Stimulated activated CD4-positive, alpha-beta T cell treated with anti-CD3 and anti-CD28 coated beads, Interleukin-12 subunit alpha, Interleukin-12 subunit beta, amount 100 ng/mL, for 4 hours (primary cell): ENCODE data around the gene BTBD1.
"Not testable (repeated sequence)": the region's sequence is repeated elsewhere in the genome, so short reads cannot be mapped to it uniquely, and the experiment has no call there.

Experiments
- DNase-seq: peaks from one replicate; pipeline ENCODE4 v3.0.0-alpha.2; 2020

The BTBD1 gene

GRCh38 chr15:83053151-83053550, 13.9 kb downstream of the BTBD1 start:
- DNase-seq: no peak

GRCh38 chr15:83046558-83047127, 20.4 kb downstream of the BTBD1 start:
- DNase-seq: no peak

GRCh38 chr15:83044156-83044555, 22.9 kb downstream of the BTBD1 start:
- no peak for DNase-seq

GRCh38 chr15:83039206-83039605, 27.8 kb downstream of the BTBD1 start:
- DNase-seq: no peak

GRCh38 chr15:83036253-83036652, 30.8 kb downstream of the BTBD1 start:
- DNase-seq: no peak

- not testable (repeated sequence) for DNase-seq
Observed at GRCh38 chr15:83031234-83031633, 35.8 kb downstream of the BTBD1 start.

DNA sequence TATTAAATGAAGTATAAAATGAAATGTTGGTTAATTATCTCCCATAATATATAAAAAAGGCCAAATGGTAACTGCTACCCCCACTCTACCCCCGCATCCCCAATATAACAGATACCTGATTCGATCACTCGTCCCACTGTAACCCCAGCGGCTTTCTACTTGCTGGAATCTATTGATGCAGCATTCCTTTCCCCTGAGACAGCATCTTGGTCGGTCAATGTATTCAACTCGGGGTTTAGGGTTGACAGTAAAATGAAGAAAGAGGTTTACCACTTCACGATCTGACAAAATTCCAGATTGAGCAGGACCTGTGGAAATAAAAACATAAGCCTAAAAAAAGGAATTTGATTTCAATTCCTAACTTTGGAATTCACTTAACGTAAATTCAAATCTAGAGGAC, 37.0 kb downstream of the BTBD1 start:
- no peak for DNase-seq

- no peak for DNase-seq
Observed at GRCh38 chr15:83018436-83018835, 48.6 kb downstream of the BTBD1 start.

- DNase-seq: no peak
Observed at GRCh38 chr15:83016906-83017305, 50.1 kb downstream of the BTBD1 start.

DNA sequence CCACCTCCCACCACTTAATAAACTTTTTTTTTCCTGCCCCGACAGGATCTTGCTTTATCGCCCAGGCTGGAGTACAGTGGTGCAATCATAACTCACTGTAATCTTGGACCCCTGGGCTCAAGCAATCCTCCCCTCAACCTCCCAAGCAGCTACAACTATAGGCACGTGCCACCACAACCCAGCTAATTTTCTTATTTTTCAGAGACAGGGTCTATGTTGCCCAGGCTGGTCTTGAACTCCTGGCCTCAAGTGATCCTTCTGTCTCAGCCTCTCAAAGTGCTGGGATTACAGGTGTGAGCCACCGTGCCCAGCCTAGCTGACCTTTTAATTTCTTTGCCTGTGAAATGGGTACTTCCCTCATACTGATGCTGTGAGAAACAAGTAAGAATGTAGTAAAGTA, 51.7 kb downstream of the BTBD1 start:
- DNase-seq: no peak

GRCh38 chr15:83014205-83014653, 52.8 kb downstream of the BTBD1 start:
- no peak for DNase-seq

DNA sequence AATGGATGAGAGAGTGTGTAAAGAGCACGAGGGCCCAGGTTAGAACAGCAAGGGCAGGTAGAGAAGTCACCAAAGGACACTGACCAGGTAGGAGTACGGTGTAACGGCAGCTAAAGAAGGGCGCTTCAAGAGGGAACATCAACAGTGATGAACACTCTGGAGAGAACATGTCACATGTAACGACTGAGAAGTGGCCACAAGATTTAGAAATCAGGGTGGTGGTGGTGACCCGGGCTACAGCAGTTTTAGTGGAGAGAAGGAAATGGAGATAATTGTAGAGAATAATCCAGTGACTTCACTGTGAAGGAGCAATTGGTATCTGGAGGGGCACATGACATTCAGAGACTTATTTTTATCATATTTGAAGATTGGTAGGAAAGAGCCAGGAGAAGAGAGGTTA, 54.4 kb downstream of the BTBD1 start:
- DNase-seq: no peak

GRCh38 chr15:83012076-83012426, 55.0 kb downstream of the BTBD1 start:
- DNase-seq: no peak

DNA sequence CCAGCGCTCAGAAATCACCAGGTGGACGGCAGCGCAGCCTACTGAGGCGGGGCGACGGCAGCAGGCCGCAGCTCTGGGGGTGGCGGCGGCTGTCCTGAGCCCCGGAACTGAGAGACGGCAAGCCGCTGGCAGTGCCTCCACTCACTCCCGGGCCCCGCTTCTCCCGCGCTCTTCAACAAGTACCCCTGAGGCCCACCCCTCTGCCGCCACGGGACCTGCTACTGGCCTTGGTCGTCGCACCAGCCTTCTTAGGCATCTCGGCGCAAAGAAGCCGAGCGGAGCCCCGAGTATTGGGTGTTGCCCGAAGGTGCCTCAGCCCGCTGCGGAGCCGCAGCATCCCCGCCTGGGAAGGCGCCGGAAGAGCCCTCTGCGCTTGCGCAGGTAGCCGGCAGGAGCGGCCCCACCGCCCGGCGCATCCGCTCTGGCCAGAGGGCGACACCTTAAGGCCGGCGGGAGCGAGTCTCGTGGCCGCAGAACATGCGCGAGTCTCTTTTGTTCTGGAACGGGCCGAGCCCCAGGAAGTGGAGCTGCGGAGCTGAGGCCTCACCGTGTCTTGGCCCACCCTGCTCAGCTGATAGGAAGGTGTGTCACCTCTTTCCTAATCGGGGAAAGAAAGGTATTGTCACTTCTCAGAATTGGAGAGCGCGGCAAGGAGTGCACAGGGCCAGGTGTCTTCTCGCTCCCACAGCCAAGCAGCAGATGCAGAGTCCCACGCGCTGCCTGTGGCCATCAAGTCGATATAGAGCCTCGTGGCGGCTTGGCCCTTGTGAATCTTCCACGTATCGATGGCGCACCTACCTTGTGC, 55.6 kb downstream of the BTBD1 start, which contains the start of gene C15orf40:
Gene C15orf40, minus strand, starts transcription at position 369 of the 805 bp plus-strand sequence. Its CDS starts 32 bp downstream, at position 337.
- peak; percentile 83 for DNase-seq

- peak; percentile 75 for DNase-seq
Observed at GRCh38 chr15:83010709-83011270, 56.3 kb downstream of the BTBD1 start.

GRCh38 chr15:83000672-83001031, 66.4 kb downstream of the BTBD1 start:
- DNase-seq: not testable (repeated sequence)

DNA sequence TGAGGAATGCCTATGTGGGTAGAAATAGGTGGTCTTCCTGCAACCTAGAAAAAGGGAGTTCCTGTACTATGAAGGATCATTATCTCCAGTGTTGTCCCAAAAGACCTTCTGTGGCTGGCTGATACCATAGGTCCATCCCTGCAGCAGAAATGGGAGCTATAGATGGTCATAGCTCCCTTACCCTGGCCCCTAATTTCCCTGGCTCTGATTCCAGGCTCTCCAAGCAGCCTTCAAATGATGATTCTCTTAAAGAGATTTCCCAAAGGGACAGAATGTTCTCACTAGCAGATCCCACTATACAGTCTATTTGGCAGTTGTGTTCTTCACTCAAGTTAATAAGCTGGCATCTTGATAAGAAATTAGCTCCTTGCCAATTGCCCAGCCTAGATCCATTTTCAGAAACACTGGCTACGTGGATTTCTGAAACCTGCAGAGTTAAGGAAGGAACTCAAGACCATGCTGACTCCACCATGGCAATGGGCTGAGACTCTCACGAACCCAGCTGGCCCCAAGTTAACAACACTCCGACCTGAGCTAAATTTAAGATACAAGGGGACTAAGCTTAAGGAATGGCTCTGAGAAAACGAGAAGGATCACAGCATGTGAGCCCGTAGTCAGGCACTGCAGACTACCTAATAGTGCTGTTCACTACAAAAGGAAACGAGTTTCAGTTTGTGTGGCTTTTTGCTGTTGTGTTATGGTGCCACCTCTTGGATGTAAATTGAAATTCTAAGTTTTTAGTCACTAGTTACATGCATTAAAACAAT, 67.0 kb downstream of the BTBD1 start:
- DNase-seq: no peak

- no peak for DNase-seq
Observed at GRCh38 chr15:82999426-82999825, 67.6 kb downstream of the BTBD1 start.

GRCh38 chr15:82995938-82996337, 71.1 kb downstream of the BTBD1 start:
- no peak for DNase-seq

- DNase-seq: no peak
Observed at GRCh38 chr15:82995076-82995475, 72.0 kb downstream of the BTBD1 start.

DNA sequence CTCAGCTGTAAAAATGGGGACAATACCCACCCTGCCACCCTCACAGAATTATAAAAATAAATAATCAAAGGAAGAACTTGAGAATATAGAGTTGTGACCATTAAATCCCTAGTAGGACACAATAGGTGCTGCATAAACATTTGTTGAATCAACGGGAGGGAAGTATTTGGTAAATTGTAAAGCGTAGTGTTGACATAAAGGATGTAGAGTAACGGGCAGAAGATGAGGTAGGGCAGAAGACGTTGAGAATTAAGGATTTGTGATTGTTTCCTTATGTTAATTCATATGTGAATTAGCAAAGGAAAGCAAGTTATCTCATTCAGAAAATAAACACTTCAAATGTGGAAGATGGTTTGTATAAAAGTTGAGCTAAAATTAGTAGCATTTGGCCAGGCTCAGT, 73.9 kb downstream of the BTBD1 start:
- DNase-seq: no peak

DNA sequence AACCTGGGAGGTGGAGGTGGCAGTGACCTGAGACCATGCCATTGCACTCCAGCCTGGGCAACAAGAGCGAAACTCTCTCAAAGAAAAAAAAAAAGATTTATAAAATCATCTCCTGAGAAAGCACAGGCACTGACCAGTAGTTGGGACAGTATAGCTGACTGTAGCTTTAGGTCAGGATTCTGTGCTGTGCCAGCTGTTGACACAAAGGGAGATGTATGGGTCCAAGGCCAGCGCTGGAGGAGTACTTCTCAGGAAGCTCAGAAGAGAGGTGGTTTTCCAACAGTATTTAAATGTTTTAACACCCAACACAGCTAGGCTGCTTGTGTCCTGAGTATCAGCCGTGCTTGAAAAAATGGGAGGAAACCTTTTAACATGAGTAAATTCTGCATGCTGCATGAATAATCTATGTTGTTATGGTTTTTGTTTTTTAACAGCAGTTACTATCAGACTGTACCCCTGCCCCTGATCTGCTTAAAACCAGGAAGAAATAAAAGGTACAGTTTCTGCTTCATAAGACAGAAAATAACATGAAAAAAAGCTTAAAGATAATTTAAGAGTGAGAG, 74.5 kb downstream of the BTBD1 start:
- DNase-seq: no peak

DNA sequence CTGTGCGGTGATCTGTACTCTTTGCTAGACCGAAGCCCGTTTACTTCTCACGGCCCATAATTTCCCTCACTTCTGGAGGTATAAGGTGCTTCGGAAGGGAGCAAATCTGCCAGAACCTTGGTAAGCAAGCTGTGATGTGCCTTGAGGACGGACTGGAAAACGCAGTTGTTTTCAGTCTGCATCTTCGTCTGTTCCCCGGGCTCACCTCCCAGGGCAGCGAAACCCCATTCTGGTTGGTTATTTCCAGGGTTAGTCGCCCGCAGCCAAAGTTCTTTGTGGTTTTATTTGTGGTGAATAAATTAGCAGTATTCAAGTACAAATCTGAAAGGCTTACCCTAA, 80.6 kb downstream of the BTBD1 start:
- DNase-seq: no peak
